GM12878 (cell line): Measurements from ENCODE around the gene AGMAT. TPM values are rescaled to one million over a fixed set of nuclear protein-coding genes. Genes with fewer than 3 reads are reported as not detected.

Experiments
- ETV6 ChIP-seq, 2 experiments: fragments of 450-650 bp in 1 of 2; IDR thresholded peaks in 1 of 2; conservative IDR thresholded peaks in 1 of 2; 2 replicates each; pipeline ENCODE4 v1.6.1; 2014; ENCODE audit warnings: antibody characterized with exemption in 1 of 2, borderline replicate concordance in 1 of 2, low read depth in 1 of 2, mild to moderate bottlenecking in 1 of 2, moderate library complexity in 1 of 2
- FOXK2 ChIP-seq: fragments of 450-650 bp; IDR thresholded peaks from 2 replicates; pipeline ENCODE4 v1.6.1; 2017; ENCODE audit warnings: mild to moderate bottlenecking, moderate library complexity
- POLR2AphosphoS5 ChIP-seq: IDR thresholded peaks from 2 replicates; pipeline ENCODE4 v1.6.1; 2011; ENCODE audit warnings: mild to moderate bottlenecking, low read length, inconsistent platforms
- RAD21 ChIP-seq: IDR thresholded peaks from 2 replicates; pipeline ENCODE4 v1.6.1; 2011; ENCODE audit warnings: mild to moderate bottlenecking, low read depth, low read length, moderate library complexity; ENCODE audit not compliant: insufficient read depth
- SP1 ChIP-seq: IDR thresholded peaks from one replicate; pipeline ENCODE4 v1.6.1; 2011; ENCODE audit warnings: low read depth, low read length
- YY1 ChIP-seq: IDR thresholded peaks from 2 replicates; pipeline ENCODE4 v1.6.1; 2011; ENCODE audit warnings: low read depth, mild to moderate bottlenecking, low read length
- ZBTB11 ChIP-seq: fragments of 450-650 bp; formaldehyde crosslinking; IDR thresholded peaks from 2 replicates; pipeline ENCODE4 v1.5.0; 2022; ENCODE audit warnings: mild to moderate bottlenecking, missing genetic modification characterization
- polyA plus RNA-seq, 11 experiments: library from polyadenylated mRNA; depleted of rRNA in 4 of 11; unstranded in 6 of 11; stranded (reverse) in 5 of 11; fragments of >200 nt; fragmentation: Nextera tagmentation in 4 of 11; fragmentation: Illumina TruSeq in 1 of 11; extraction: Ambion mirVana in 4 of 11; extraction: Trizol in 1 of 11; gene quantifications; 1 replicate in 1 of 11; 2 replicates in 10 of 11; pipeline versions ENCODE4 v1.2.1 to v1.2.3, GENCODE V29; 2011 to 2016; ENCODE audit warnings: inconsistent platforms in 2 of 11, missing spikeins in 2 of 11, low read depth in 1 of 11
- total RNA-seq, 4 experiments: library from RNA; depleted of rRNA in 3 of 4; stranded (reverse); fragments of >200 nt in 3 of 4; fragmentation: Illumina TruSeq in 1 of 4; extraction: Trizol in 1 of 4; gene quantifications; 2 replicates each; pipeline versions ENCODE4 v1.2.1 to v1.2.3, GENCODE V29; 2013 to 2021
- TF ChIP-seq, protein P1 (sequence below): fragments of 450-650 bp; IDR thresholded peaks from 2 replicates; pipeline ENCODE4 v1.6.1; 2017; ENCODE audit warnings: mild to moderate bottlenecking, moderate library complexity
- TF ChIP-seq, protein P2 (sequence below): fragments of 450-650 bp; IDR thresholded peaks from 2 replicates; pipeline ENCODE4 v1.6.1; 2016; ENCODE audit warnings: mild to moderate bottlenecking, moderate library complexity, borderline replicate concordance

Gene AGMAT
- total and polyA plus RNA-seq, 10 of the 15 experiments (the other 5 are each of a cell fraction or from before 2014, with no cell fraction given), result 0.47 to 7.9 (median 4.7) TPM

- TF ChIP-seq RAD21, result no peak
- TF ChIP-seq, protein P1, sequence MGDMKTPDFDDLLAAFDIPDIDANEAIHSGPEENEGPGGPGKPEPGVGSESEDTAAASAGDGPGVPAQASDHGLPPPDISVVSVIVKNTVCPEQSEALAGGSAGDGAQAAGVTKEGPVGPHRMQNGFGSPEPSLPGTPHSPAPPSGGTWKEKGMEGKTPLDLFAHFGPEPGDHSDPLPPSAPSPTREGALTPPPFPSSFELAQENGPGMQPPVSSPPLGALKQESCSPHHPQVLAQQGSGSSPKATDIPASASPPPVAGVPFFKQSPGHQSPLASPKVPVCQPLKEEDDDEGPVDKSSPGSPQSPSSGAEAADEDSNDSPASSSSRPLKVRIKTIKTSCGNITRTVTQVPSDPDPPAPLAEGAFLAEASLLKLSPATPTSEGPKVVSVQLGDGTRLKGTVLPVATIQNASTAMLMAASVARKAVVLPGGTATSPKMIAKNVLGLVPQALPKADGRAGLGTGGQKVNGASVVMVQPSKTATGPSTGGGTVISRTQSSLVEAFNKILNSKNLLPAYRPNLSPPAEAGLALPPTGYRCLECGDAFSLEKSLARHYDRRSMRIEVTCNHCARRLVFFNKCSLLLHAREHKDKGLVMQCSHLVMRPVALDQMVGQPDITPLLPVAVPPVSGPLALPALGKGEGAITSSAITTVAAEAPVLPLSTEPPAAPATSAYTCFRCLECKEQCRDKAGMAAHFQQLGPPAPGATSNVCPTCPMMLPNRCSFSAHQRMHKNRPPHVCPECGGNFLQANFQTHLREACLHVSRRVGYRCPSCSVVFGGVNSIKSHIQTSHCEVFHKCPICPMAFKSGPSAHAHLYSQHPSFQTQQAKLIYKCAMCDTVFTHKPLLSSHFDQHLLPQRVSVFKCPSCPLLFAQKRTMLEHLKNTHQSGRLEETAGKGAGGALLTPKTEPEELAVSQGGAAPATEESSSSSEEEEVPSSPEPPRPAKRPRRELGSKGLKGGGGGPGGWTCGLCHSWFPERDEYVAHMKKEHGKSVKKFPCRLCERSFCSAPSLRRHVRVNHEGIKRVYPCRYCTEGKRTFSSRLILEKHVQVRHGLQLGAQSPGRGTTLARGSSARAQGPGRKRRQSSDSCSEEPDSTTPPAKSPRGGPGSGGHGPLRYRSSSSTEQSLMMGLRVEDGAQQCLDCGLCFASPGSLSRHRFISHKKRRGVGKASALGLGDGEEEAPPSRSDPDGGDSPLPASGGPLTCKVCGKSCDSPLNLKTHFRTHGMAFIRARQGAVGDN, result peak; percentile 73
- TF ChIP-seq ETV6 (conservative IDR thresholded peaks at IDR 0.05 in 1 of 2, IDR thresholded peaks at IDR 0.05 in 1 of 2; ENCODE audit: borderline replicate concordance in 1 of 2, low read depth in 1 of 2), result no peak
- TF ChIP-seq YY1, result no peak
- TF ChIP-seq FOXK2, result no peak
- peak; percentile 27 for TF ChIP-seq SP1
- TF ChIP-seq, protein P2, sequence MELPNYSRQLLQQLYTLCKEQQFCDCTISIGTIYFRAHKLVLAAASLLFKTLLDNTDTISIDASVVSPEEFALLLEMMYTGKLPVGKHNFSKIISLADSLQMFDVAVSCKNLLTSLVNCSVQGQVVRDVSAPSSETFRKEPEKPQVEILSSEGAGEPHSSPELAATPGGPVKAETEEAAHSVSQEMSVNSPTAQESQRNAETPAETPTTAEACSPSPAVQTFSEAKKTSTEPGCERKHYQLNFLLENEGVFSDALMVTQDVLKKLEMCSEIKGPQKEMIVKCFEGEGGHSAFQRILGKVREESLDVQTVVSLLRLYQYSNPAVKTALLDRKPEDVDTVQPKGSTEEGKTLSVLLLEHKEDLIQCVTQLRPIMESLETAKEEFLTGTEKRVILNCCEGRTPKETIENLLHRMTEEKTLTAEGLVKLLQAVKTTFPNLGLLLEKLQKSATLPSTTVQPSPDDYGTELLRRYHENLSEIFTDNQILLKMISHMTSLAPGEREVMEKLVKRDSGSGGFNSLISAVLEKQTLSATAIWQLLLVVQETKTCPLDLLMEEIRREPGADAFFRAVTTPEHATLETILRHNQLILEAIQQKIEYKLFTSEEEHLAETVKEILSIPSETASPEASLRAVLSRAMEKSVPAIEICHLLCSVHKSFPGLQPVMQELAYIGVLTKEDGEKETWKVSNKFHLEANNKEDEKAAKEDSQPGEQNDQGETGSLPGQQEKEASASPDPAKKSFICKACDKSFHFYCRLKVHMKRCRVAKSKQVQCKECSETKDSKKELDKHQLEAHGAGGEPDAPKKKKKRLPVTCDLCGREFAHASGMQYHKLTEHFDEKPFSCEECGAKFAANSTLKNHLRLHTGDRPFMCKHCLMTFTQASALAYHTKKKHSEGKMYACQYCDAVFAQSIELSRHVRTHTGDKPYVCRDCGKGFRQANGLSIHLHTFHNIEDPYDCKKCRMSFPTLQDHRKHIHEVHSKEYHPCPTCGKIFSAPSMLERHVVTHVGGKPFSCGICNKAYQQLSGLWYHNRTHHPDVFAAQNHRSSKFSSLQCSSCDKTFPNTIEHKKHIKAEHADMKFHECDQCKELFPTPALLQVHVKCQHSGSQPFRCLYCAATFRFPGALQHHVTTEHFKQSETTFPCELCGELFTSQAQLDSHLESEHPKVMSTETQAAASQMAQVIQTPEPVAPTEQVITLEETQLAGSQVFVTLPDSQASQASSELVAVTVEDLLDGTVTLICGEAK, result no peak
- TF ChIP-seq ZBTB11, result peak; percentile 36; the same call in 1 of the 2 replicates
- peak; percentile 74; the same call in 1 of the 2 replicates for TF ChIP-seq POLR2AphosphoS5
Observed at GRCh38 chr1:15617173-15618076, 32.6 kb upstream of the AGMAT start, which contains the start of gene DDI2 (continued).
